ENCODE measurements around the gene SMAD3.

GRCh38 chr15:67033012-67033411 is 32.4 kb upstream of the SMAD3 start:
- no peak for TF ChIP-seq CTCF (conservative IDR thresholded peaks at IDR 0.05 in 1 of 2, IDR thresholded peaks at IDR 0.05 in 1 of 2; ENCODE audit: extremely low read depth in 1 of 2, insufficient read depth in 1 of 2, low read depth in 1 of 2, low read length in 2 of 2)
- no peak for TF ChIP-seq EZH2 (IDR thresholded peaks at IDR 0.05; ENCODE audit: borderline replicate concordance, low read length)
